HG02588 (cell line): ENCODE measurements around the gene RHOB.

Source experiments
- ATAC-seq: cut with Tn5 transposase; IDR thresholded peaks from one replicate; pipeline ENCODE4 v1.9.1; 2021; ENCODE audit warnings: mild to moderate bottlenecking, moderate library complexity; ENCODE audit not compliant: unreplicated experiment

RHOB gene

DNA sequence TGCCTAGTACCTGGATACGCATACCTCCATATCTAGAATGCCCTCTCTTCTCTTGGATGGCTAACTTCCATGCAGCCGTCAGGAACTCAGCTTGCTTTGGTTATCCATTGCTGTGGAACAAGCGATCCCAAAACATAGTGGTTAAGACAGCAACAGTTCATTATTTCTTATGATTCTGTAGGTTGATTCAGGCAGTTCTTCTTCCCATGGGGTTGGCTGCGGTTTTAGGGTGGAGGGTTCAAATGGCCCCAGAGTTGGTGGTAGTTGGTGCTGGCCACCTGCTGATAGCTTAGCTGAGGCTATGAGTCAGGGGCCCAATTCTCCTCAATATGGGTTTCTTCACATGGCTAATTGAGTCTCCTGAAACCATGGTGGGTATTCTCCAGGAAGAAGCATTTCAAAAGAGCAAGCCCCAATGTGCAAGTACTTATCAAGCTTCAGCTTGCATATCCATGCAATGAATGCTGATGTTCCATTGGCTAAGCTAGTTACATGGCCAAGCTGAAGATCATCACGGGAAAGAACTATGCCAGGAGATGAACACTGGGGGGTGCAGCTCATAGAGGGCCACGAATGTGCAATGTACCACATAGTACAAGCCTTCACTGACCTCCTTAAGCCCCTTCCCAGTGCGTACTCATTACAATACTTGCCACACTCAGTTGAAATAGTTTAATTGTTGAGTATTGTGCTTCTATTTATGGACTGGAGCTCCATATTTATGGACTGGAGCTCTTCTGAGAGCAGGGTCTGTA is 10.0 kb upstream of the RHOB start:
- ATAC-seq, result no peak

DNA sequence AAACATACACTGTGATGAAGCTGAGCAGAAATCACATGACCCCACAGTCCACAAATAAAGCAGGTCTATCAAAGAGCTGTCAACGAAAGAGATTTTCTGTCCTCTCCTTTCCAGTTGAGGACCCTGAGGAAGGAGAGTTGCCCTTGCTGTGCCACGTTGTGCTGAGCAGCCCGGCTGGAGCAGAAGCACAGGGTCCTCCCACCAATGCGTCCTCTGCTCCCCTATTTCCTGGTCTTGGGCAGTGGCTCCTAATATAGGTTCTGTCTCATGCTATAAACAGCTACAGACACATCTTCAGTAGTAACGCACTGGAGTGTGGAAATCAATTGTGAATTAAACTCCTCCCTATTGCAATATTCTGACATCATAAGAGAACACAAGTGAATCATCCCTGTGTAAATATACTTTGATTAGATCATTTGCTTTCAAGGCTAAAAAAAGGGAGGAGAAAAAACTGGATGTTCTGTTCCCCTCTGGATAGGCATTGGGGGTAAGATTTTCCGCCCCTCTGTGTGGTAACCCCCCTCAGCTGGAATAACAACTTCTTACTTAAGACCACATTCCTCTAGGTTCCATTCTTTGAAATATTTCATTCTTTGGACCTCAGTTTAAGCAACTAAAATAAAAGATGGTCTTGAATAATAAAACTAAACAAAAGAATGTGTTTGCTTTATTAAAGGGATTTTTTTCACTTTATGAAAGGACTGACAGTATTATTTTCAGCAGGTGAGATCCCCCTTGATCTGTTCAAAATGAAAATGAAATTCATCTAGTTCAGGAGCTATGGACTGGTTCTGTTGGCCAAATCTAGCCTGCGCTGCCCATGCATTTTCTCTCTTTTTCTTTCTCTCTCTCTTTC is 8.3 kb upstream of the RHOB start:
- no peak for ATAC-seq

DNA sequence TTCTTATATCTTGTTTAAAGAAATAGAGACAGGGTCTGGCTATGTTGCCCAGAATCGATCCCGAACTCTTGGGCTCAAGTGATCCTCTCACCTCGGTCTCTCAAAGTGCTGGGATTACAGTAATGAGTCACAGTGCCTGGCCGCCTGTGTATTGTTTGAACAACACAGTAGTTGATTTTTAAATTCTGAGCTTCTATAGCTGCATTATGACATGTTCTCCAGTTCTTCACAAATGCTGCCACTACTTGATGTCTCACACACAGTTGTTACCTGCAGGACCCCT is 7.7 kb upstream of the RHOB start:
- ATAC-seq, result no peak

DNA sequence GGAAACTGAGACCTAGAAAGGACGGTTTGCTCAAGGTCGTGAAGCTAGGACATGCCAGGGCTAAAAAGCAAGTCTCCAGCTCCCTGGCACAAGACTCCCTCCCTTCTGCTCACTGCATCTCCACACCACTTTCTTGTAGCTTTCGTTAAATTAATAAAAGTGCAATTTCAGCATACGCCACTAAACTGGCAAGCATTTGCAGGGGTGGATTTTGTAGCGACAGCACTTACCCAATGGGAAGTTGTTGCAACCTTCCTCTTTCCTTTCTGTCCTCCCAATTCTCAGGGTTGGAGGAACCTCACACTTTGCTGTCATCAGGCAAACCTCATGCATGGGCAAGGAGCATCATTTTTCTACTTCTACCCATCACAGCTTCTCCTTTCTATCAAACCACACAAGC is 7.4 kb upstream of the RHOB start:
- ATAC-seq, result no peak

DNA sequence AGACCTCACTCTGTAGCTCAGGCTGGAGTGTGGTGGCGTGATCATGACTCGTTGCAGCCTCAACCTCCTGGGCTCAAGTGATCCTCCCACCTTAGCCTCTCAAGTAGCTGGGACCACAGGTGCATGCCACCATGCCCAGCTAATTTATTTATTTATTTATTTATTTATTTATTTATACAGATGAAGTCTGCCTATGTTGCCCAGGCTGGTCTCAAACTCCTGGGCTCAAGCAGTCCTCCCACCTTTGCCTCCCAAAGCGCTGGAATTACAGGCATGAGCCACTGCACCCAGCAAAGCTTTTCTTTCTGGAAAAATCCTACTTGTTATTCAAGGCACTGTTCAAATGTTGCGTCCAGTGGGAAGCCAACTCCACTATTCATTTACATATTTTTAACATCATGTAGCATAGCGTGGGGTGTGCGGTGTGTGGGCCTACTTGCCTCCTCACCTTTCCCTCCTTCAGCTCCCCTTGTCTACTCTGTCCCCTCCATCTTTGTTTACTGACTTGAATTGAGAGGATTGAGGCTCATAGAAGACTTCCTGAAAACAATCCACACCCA is 6.8 kb upstream of the RHOB start:
- no peak for ATAC-seq

DNA sequence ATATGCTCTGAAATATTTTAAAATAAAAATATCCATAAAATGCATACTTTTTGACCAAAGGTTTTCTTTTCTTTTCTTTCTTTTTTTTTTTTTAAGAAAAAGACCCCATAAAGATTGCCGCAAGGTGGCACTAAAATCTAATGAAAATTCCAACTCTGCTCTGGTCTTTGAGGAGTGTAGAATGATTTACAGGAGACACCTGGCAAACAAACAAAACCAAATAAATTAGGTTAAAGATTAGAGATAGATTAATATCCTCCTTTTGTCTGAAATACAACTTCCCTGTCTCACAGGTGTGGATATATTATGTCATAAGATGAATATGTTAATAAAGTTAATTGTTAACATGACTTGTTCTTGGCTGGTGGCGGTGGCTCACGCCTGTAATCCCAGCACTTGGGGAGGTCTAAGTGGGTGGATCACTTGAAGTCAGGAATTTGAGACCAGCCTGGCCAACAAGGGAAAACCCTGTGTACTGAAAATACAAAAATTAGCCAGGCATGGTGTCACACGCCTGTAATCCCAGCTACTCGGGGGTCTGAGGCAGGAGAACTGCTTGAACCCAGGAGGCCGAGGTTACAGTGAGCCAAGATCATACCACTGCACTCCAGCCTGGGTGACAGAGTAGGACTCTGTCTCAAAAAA is 3.5 kb upstream of the RHOB start:
- no peak for ATAC-seq

DNA sequence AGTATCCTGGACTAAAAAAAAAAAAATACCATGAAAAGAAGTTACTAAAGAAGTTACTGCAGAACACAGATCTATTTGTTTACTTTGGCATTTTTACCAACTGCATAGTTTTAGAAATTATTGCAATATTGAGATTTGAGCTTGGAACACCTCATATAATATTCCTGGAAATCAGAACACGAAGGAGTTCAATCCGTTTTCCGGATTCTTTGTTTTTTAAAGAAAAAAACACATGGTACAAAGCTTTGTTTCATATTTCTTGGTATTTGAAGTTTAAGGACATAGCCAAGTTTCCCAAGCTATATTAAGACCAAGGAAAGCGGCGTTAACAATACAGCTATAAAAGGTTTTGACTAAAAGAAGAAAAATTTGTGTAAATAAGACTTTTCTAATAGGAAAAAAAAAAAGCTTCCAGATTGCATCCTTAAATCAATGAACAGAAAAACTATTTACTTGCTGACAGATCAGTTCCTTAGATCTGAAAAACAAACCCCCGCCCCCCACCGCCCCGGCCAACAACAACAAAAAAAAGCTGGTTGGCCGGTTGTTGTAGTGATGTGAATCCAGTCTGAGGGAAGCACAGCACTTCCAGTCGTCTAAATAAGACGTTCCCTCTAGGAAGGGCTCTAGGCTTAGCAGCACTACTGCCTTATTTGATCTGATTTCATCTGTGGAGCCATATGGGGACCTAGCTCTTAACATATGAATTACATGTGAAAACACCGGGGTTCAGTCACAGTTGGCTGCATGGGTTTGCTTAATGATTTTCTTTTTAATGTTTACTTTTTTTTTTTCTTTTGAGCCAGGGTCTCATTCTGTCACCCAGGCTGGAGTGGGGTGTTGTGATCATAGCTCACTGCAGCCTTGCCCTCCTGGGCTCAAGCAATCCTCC is 2.5 kb upstream of the RHOB start:
- no peak for ATAC-seq

DNA sequence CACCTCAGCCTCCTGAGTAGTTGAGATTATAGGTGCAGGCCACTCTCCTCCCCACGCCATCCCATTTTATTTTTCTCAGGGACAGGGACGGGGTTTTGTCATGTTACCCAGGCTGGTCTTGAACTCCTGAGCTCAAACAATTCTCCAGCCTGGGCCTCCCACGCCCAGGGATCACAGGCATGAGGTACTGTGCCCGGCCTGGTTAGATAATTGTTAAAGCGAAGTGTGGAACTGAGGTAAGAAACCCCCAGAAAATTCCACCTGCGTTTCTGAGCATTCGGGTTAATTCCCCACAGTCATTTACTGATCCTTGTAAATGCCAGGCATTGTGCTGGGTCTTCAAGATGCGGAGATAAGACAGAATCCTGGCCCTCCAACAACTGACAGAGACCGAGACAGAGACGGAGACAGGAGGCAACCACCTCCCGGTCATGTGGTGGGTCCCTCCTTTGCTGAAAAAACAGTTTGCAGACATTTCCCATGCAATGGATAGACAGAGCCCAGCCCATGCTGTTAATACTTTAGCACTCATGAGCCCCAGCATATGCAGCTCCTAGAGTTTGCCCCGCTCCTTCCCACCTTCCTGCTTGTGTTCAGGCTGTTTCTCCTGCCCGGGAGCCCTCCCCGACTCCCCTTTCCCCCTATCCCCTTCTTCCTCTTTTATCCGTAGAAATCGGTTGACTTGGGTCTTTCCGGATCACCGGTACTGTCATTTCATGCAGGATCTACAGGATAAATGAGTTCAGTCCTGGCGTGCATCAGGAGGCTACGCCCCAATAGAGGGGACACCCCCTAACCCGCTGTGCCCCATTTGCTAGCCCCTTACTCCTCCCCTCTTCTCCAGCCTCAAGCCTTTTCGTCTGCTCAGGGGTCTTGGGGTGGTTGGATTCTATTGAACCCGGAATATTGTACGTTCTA is 1.6 kb upstream of the RHOB start:
- ATAC-seq, result no peak

DNA sequence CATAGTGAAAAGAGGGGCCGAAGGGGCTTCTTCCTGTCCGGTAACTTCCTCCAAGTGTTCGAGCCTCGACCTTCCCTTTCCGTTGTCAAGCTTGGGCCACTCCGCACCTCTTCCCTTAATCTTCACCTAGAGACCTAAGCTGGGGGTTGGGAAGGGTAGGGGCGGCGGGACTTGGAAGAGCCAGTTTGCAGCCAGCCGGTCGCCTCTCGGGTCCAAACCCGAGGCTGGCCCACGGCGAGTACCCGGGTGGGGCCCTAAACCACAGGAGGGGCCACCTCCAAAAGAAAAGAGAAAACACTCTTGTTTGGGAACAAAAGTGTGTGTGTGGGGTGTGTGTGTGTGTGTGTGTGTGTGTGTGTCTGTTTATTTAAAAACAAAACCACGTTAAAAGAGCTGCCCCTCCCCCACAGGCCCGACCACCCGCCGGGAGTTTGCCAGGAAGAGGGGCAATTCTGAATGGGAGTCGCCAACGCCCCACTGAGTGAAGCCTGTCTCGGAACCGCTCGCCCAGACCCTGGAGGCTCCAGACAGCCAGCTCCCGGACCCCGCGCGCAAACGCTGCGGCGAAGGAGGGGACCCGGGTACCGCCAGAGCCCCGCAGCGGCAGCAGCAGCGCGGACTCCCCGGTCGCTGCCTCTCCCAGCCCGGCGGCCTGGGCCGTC is 488 bp upstream of the RHOB start:
- no peak for ATAC-seq

DNA sequence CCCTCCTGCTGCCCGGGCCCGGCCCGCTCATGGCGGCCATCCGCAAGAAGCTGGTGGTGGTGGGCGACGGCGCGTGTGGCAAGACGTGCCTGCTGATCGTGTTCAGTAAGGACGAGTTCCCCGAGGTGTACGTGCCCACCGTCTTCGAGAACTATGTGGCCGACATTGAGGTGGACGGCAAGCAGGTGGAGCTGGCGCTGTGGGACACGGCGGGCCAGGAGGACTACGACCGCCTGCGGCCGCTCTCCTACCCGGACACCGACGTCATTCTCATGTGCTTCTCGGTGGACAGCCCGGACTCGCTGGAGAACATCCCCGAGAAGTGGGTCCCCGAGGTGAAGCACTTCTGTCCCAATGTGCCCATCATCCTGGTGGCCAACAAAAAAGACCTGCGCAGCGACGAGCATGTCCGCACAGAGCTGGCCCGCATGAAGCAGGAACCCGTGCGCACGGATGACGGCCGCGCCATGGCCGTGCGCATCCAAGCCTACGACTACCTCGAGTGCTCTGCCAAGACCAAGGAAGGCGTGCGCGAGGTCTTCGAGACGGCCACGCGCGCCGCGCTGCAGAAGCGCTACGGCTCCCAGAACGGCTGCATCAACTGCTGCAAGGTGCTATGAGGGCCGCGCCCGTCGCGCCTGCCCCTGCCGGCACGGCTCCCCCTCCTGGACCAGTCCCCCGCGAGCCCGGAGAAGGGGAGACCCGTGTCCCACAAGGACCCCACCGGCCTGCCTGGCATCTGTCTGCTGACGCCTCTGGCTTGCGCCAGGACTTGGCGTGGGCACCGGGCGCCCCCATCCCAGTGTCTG is 767 bp downstream of the RHOB start:
- ATAC-seq, result peak; percentile 16

DNA sequence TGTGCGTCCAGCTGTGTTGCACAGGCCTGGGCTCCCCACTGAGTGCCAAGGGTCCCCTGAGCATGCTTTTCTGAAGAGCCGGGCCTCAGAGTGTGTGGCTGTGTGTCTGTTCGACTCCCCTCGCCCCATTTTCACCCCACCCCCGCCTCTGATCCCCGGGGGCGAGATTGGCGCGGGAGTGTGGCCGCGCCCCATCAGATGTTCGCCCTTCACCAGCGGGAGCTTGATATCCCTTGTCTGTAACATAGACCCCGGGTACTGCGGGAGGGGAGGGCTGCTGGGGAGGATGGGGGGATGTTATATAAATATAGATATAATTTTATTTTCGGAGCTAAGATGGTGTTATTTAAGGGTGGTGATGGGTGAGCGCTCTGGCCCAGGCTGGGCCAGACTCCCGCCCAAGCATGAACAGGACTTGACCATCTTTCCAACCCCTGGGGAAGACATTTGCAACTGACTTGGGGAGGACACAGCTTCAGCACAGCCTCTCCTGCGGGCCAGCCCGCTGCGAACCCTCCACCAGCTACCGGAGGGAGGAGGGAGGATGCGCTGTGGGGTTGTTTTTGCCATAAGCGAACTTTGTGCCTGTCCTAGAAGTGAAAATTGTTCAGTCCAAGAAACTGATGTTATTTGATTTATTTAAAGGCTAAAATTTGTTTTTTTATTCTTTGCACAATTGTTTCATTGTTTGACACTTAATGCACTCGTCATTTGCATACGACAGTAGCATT is 1.5 kb downstream of the RHOB start:
- no peak for ATAC-seq

DNA sequence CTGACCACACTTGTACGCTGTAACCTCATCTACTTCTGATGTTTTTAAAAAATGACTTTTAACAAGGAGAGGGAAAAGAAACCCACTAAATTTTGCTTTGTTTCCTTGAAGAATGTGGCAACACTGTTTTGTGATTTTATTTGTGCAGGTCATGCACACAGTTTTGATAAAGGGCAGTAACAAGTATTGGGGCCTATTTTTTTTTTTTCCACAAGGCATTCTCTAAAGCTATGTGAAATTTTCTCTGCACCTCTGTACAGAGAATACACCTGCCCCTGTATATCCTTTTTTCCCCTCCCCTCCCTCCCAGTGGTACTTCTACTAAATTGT is 2.1 kb downstream of the RHOB start:
- no peak for ATAC-seq

DNA sequence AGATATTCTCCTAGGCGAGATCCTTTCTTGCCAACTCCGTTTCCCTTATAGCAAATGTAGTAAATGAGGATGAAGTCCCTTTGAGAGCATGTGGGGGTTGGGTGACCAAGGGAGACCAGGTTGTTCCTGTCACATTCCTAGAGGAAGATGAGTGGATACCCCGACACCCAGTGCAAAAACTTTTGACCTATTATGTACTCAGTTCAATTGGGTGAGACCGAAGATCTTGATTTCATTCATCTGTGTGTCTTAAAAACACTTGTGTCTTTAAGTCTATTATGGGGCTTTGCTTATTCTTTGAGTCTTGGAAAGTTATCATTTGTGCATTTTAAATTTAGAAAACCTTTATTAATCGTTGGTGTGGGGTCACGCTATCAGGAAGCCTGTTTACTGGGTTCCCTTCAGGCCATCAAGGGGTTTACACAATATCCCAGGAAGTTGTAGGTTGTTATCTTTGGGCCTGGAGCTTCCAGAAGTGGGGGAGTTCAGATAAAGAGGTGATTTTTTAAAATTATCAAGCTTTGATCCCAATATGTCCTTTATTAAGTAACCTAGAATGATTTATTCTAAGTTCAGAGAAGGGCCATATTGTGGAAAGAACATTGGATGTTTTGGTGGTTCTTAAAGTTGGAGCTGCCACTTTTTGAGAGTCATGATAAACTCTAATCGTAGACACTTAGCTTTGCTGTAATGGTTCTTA is 2.8 kb downstream of the RHOB start:
- ATAC-seq, result no peak

DNA sequence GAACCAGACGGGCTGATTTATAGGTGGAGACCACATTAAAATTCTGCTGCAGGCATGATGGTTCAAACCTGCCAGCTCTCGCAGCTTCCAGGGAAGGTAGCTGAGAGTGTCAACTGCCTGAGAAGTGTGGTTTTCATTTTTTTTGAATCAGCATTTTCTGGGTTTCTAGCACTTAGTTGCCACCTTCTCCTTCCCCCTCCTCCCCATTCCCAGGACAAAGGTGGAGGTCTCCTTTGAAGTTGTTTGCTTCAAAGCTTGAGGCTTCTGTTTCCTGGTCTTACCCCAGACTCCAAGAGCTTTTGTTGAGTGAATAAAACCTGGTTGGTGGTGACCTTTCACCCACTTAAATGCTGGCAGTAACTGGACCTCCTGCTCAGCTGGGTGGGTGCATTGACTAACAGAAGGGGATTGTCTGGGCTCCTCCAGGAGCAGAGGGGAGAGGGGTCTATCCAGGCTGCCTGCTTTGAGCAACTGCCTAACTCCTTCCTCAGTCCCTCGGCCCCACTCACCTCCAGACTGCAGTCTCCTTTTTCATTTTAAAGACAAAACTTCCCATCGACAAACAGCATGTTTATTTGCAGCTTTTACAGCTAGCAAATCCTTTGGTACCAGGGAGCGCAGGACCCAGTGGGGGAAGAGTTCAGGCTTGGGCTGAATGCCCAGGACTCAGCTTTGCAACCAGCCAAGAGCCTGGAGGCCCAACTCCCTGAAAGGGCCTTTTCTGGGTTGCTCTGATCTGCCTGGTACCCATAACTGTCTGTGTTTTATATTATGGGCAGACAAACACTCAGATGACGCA is 3.5 kb downstream of the RHOB start:
- no peak for ATAC-seq

DNA sequence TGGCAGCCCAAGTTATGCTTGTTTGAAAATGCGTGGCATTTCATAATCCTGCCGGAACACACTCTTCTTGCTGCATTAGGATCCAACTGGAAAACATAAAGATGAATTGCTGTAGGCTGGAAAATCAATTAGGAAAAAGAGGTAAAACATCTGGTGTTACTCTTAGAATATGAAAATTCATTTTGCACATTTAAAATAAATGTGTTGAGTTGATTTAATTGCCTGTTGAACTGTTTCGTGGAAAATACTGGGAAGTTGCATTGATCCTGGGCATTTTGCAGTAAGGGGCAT is 4.1 kb downstream of the RHOB start:
- ATAC-seq, result no peak

DNA sequence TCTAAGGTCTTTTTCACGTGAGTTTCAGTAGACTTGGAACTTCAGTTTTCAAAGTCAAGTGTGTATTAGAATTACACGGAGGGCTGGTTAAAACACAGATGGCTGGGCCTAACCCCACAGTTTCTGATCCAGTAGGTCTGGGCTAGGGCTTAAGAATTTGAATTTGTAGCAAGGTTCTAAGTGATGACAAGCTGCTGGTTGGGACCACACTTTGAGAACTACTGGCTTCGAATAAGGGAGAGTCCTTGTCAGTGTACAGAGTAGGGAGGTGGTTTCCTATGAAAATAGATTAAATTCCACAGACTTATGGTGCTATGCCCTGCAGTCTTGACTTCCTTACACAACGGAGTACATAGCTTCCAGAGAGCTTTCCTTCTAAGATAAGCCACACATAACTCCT is 4.5 kb downstream of the RHOB start:
- ATAC-seq, result no peak
